Esophagus squamous epithelium (tissue), 4 donors: ENCODE data around the gene ADAMTS3.

ENCODE experiments used
- CTCF ChIP-seq, 6 experiments: fragments of 450-650 bp in 4 of 6; fragments of 200-600 bp in 2 of 6; sonication (generic) in 2 of 6; IDR thresholded peaks; one replicate each; pipeline ENCODE4 v1.5.1; 2016 to 2019; ENCODE audit warnings: antibody characterized with exemption in 6 of 6, mild to moderate bottlenecking in 4 of 6, moderate library complexity in 4 of 6
- POLR2A ChIP-seq, 4 donors: fragments of 450-650 bp; IDR thresholded peaks; one replicate each; pipeline ENCODE4 v1.6.1; 2017; ENCODE audit warnings: antibody characterized with exemption in 4 of 4, mild to moderate bottlenecking in 4 of 4, moderate library complexity in 3 of 4

GRCh38 chr4:72274251-72274650, 294.8 kb downstream of the ADAMTS3 start:
- TF ChIP-seq POLR2A (IDR thresholded peaks at IDR 0.05), result no peak
- TF ChIP-seq CTCF (IDR thresholded peaks at IDR 0.05), result no peak
